ENCODE data around the gene EYS.

- TF ChIP-seq GATA2 (IDR thresholded peaks at IDR 0.05; ENCODE audit: low read depth, low read length), result no peak
- TF ChIP-seq GATA3 (IDR thresholded peaks at IDR 0.05; ENCODE audit: low read depth, low read length), result no peak
Measured at GRCh38 chr6:65189236-65189881, 517.7 kb downstream of the EYS start.

Measured in SH-SY5Y (cell line).